Measurements from ENCODE around the gene SLC6A19.

Gene SLC6A19

DNA sequence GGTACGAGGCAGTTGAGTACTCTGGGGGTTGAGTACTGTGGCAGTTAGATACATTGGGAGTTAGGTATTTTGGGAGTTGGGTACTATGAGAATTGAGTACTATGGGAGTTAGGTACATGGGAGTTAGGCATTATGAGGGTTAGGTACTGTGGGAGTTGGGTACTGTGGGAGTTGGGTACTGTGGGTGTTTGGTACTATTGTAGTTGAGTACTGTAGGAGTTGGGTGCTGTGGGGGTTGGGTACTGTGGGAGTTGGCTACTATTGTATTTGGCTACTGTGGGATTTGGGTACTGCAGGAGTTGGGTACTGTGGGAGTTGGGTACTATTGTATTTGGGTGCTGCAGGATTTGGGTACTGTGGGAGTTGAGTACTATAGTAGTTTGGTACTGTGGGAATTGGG is 4.8 kb upstream of the SLC6A19 start:
- Histone ChIP-seq H3K27ac (no peak overlapping the region), H3K79me2 (ENCODE audit: insufficient read depth, low read depth) (no peaks in the 10 kb centered on the region), H3K36me3 (ENCODE audit: insufficient read depth) (no peaks in the 10 kb centered on the region), H4K20me1 (ENCODE audit: insufficient read depth) (no peaks in the 10 kb centered on the region), H3K9ac (no peak overlapping the region), H3K4me3 (IDR thresholded peaks at IDR 0.05; ENCODE audit: insufficient read depth, low read depth, low read length) (no peak overlapping the region), H3K4me1 (ENCODE audit: low read depth, poor library complexity, severe bottlenecking) (no peaks in the 10 kb centered on the region), H2AFZ (ENCODE audit: low read depth) (no peak overlapping the region), H3K4me2 (no peak overlapping the region), H3K27me3 (ENCODE audit: insufficient read depth, low read depth) (peaks cover 7% of the 10 kb centered on the region; the same call in 1 of the 2 replicates)
- TF ChIP-seq, protein P1, sequence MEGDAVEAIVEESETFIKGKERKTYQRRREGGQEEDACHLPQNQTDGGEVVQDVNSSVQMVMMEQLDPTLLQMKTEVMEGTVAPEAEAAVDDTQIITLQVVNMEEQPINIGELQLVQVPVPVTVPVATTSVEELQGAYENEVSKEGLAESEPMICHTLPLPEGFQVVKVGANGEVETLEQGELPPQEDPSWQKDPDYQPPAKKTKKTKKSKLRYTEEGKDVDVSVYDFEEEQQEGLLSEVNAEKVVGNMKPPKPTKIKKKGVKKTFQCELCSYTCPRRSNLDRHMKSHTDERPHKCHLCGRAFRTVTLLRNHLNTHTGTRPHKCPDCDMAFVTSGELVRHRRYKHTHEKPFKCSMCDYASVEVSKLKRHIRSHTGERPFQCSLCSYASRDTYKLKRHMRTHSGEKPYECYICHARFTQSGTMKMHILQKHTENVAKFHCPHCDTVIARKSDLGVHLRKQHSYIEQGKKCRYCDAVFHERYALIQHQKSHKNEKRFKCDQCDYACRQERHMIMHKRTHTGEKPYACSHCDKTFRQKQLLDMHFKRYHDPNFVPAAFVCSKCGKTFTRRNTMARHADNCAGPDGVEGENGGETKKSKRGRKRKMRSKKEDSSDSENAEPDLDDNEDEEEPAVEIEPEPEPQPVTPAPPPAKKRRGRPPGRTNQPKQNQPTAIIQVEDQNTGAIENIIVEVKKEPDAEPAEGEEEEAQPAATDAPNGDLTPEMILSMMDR (conservative IDR thresholded peaks at IDR 0.05; ENCODE audit: low read depth, low read length) = no peak

DNA sequence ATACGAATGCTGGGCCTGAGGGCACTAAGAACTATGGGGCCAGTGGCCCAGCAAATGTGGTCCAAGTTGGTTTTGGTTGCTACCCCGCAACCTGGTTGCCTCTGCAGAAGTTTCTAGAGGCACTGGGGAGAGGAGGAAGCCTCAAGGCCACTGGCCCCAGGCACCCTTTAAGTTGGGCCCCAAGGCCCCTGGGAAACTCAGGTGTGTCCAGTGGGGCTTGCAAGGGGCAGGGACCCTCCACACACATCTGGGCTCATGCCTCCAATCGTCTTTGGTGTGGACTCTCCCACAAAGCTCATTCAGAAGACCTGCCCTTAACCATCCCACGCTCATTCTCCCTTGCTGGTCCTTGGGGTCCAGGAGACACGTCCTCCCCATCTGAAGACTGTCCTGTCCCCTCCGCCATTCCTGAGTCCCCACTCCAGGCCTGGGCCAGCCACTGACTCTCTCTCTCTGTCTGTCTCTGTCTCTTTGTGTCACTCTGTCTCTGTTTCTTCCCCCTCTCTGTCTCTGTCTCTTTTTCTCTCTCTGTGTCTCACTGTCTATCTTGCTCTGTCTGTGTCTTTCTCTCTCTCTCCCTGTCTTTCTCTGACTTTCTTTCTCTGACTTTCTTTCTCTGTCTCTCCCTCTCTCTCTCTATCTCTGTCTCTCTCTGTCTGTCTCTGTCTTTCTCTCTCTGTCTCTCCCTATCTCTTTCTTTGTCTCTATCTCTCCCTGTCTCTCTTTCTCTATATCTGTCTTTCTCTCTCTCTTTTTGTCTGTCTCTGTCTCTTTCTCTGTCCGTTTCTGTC is 3.3 kb upstream of the SLC6A19 start:
- no peak overlapping the region for H2AFZ ChIP-seq (ENCODE audit: low read depth)
- H3K27ac ChIP-seq = no peak overlapping the region
- H3K4me3 ChIP-seq (IDR thresholded peaks at IDR 0.05; ENCODE audit: insufficient read depth, low read depth, low read length) = no peak overlapping the region
- H3K27me3 ChIP-seq (ENCODE audit: insufficient read depth, low read depth) = peaks cover 7% of the 10 kb centered on the region; the same call in 1 of the 2 replicates
- no peaks in the 10 kb centered on the region for H4K20me1 ChIP-seq (ENCODE audit: insufficient read depth)
- no peak overlapping the region for H3K9ac ChIP-seq
- H3K4me2 ChIP-seq = no peak overlapping the region
- H3K79me2 ChIP-seq (ENCODE audit: insufficient read depth, low read depth) = no peaks in the 10 kb centered on the region
- no peaks in the 10 kb centered on the region for H3K4me1 ChIP-seq (ENCODE audit: low read depth, poor library complexity, severe bottlenecking)
- TF ChIP-seq, protein P1 (conservative IDR thresholded peaks at IDR 0.05; ENCODE audit: low read depth, low read length) = no peak
- H3K36me3 ChIP-seq (ENCODE audit: insufficient read depth) = no peaks in the 10 kb centered on the region

DNA sequence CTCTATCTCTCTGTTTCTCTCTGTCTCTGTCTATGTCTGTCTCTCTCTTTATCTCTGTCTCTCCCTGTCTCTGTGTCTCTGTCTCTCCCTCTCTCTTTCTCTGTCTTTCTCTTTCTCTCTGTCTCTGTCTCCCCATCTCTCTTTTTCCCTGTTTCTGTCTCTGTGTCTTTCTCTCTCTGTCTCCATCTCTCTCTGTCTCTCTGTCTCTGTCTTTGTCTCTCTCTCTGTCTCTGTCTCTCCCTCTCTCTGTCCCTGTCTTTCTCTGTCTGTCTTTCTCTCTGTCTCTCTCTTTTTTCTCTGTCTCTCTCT is 2.1 kb upstream of the SLC6A19 start:
- no peaks in the 10 kb centered on the region for H4K20me1 ChIP-seq (ENCODE audit: insufficient read depth)
- H3K4me1 ChIP-seq (ENCODE audit: low read depth, poor library complexity, severe bottlenecking) = no peaks in the 10 kb centered on the region
- no peaks in the 10 kb centered on the region for H3K36me3 ChIP-seq (ENCODE audit: insufficient read depth)
- peaks cover 5% of the 10 kb centered on the region; the same call in 1 of the 2 replicates for H3K27me3 ChIP-seq (ENCODE audit: insufficient read depth, low read depth)
- H2AFZ ChIP-seq (ENCODE audit: low read depth) = no peak overlapping the region
- no peak overlapping the region for H3K27ac ChIP-seq
- H3K4me3 ChIP-seq (IDR thresholded peaks at IDR 0.05; ENCODE audit: insufficient read depth, low read depth, low read length) = no peak overlapping the region
- TF ChIP-seq, protein P1 (conservative IDR thresholded peaks at IDR 0.05; ENCODE audit: low read depth, low read length) = no peak
- no peak overlapping the region for H3K9ac ChIP-seq
- H3K79me2 ChIP-seq (ENCODE audit: insufficient read depth, low read depth) = no peaks in the 10 kb centered on the region
- H3K4me2 ChIP-seq = no peak overlapping the region

DNA sequence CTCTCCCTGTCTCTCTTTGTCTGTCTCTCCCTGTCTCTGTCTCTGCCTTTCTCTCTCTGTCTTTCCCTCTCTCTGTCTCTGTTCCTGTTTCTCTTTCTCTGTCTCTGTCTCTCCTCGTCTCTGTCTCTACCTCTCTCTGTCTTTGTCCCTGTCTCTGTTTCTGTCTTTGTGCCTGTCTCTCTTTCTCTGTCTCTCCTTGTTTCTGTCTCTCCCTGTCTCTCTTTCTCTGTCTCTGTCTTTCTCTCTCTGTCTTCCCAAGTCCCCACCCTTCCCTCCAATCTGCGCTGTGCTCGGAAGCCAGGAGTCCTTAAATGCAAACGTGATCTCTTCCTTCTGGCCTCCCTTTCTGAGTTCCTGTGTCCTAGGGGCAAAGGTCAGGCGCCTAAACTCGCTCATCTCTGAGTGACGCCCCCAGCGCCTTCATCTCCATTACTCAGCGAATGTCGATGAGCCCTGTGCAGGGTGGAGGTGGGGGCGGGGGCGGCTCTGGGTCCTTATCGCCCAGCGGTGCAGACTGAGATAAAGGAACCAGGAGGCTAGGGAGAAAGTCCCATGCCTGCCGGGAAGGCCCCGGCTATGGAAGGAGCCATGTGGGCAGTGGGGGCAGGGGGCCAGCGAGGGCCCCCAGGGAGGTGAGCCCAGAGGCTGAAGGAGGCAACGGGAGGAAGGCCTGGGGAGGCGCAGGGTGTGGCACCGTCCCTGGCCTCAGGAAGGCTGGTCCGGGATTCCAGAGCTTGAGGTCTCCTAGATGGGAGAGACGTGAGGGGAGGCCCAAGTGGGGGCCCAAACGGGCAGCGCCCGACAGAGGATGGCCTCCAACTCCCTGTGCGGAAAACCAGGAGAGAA is 1.5 kb upstream of the SLC6A19 start:
- H3K9ac ChIP-seq = no peak overlapping the region
- H3K27ac ChIP-seq = no peak overlapping the region
- H3K4me1 ChIP-seq (ENCODE audit: low read depth, poor library complexity, severe bottlenecking) = no peaks in the 10 kb centered on the region
- H2AFZ ChIP-seq (ENCODE audit: low read depth) = no peak overlapping the region
- TF ChIP-seq, protein P1 (conservative IDR thresholded peaks at IDR 0.05; ENCODE audit: low read depth, low read length) = no peak
- no peak overlapping the region for H3K4me2 ChIP-seq
- H3K4me3 ChIP-seq (IDR thresholded peaks at IDR 0.05; ENCODE audit: insufficient read depth, low read depth, low read length) = no peak overlapping the region
- H3K79me2 ChIP-seq (ENCODE audit: insufficient read depth, low read depth) = no peaks in the 10 kb centered on the region
- peaks cover 5% of the 10 kb centered on the region; the same call in 1 of the 2 replicates for H3K27me3 ChIP-seq (ENCODE audit: insufficient read depth, low read depth)
- no peaks in the 10 kb centered on the region for H3K36me3 ChIP-seq (ENCODE audit: insufficient read depth)
- H4K20me1 ChIP-seq (ENCODE audit: insufficient read depth) = no peaks in the 10 kb centered on the region

Measured in KMS-11 (cell line).